Measurements from ENCODE around the gene REV1. TPM values are rescaled to one million over a fixed set of nuclear protein-coding genes. Genes with fewer than 3 reads are reported as not detected.
"Not testable (repeated sequence)": the region's sequence is repeated elsewhere in the genome, so short reads cannot be mapped to it uniquely, and the experiment has no call there.

The REV1 gene
- total and polyA plus RNA-seq, 8 donors = 6.5 to 122 (median 23.5) TPM

GRCh38 chr2:99472600-99472960 is 17.2 kb downstream of the REV1 start:
- intact Hi-C loops (cut with DNase I; ENCODE audit: low total_unique reads) = no loop called here
- H3K27ac ChIP-seq = peak overlapping the region in 2 of 5 donors; percentile 33 to 37
- no peak for DNase-seq
- no peaks in the 10 kb centered on the region for H3K27me3 ChIP-seq
- H3K4me3 ChIP-seq = no peak overlapping the region
- H3K4me1 ChIP-seq = peaks cover 25 to 81% (median 57%) of the 10 kb centered on the region in 4 donors
- no peaks in the 10 kb centered on the region for H3K9me3 ChIP-seq
- no peaks in the 10 kb centered on the region for H3K36me3 ChIP-seq
- 39 to 69% (median 47%) methylated on average over 1 of the region's 1 CpG for WGBS, 5 donors
- TF ChIP-seq POLR2AphosphoS5 (IDR thresholded peaks at IDR 0.05) (no peak), POLR2A (IDR thresholded peaks at IDR 0.05) (no peak), EP300 (IDR thresholded peaks at IDR 0.05) (no peak), CTCF (IDR thresholded peaks at IDR 0.05) (no peak)

DNA sequence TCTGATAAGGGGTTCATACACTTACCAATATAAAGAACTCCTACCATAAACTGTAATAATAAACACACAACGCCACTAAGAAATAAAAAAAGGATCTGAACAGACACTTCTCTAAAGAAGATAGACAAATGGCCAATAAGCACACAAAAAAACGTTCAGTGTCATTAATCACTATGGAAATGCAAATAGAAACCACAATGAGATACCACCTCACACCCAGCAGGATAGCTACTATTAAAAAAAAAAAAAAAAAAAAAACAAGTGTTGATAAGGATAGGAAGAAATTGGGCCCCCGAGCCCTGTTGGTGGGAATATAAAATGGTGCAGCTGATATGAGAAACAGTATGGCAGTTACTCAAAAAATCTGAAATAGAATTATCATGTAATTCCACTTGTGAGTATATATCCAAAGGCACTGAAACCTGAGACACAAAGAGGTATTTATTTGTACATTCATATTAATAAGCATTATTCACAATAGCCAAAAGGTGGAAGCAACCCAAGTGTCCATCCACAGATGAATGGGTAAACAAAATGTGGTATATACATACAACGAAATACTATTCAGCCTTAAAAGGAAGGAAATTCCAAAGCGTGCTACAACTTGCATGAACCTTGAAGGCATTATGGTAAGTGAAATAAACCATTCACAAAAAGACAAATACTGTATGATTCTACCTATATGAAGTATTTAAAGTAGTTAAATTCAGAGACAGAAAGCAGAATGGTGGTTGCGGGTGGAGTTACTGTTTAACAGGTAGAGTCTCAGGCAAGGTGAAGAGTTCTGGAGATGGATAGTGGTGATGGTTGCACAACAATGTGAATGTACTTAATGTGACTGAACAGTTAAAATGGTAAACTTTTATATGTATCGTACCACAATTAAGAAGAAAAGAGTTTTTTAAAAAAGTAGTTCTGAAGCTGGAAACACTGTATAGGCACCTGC is 17.9 kb downstream of the REV1 start:
- WGBS, 5 donors = 68 to 76% (median 74%) methylated on average over 7 of the region's 7 CpGs

GRCh38 chr2:99470957-99471356 is 18.9 kb downstream of the REV1 start:
- H3K27me3 ChIP-seq = no peaks in the 10 kb centered on the region
- no peak for DNase-seq
- TF ChIP-seq CTCF (IDR thresholded peaks at IDR 0.05) (no peak), POLR2AphosphoS5 (IDR thresholded peaks at IDR 0.05) (no peak), POLR2A (IDR thresholded peaks at IDR 0.05) (no peak), EP300 (IDR thresholded peaks at IDR 0.05) (no peak)
- intact Hi-C loops (cut with DNase I; ENCODE audit: low total_unique reads) = no loop called here
- no peaks in the 10 kb centered on the region for H3K9me3 ChIP-seq
- no peaks in the 10 kb centered on the region for H3K36me3 ChIP-seq
- no peak overlapping the region for H3K4me3 ChIP-seq
- peaks cover 14 to 84% (median 53%) of the 10 kb centered on the region in 4 donors for H3K4me1 ChIP-seq
- no peak overlapping the region for H3K27ac ChIP-seq

More for the DNA sequence above, 17.9 kb downstream of the REV1 start:
- H3K27ac ChIP-seq = peak overlapping the region in 2 of 5 donors; percentile 33 to 37
- peaks cover 24 to 85% (median 58%) of the 10 kb centered on the region in 4 donors for H3K4me1 ChIP-seq
- no peak overlapping the region for H3K4me3 ChIP-seq
- intact Hi-C loops (cut with DNase I; ENCODE audit: low total_unique reads) = no loop called here
- TF ChIP-seq POLR2A (IDR thresholded peaks at IDR 0.05) (no peak), POLR2AphosphoS5 (IDR thresholded peaks at IDR 0.05) (no peak), CTCF (IDR thresholded peaks at IDR 0.05) (no peak), EP300 (IDR thresholded peaks at IDR 0.05) (no peak)
- H3K27me3 ChIP-seq = no peaks in the 10 kb centered on the region
- DNase-seq = no peak
- no peaks in the 10 kb centered on the region for H3K9me3 ChIP-seq
- H3K36me3 ChIP-seq = no peaks in the 10 kb centered on the region

DNA sequence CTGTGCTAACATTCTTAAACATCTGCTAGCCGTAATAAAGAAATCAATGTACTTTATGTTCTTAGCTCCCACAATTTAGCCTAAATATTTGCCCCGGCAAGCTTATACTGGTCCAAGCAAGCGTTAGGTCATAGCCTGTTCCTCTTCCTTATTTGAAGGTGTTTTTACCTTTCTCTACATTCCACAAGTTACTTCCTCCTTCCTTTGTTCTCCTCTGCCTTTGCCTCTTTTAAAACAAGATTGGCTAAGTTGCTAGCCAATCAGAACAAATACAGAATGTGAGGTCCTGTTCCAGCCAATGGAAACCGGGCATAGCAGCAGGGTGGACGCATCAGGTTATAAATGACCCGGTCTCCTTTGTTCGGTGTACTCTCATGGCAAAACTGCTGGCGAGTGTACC is 19.4 kb downstream of the REV1 start:
- H3K27me3 ChIP-seq; H3K4me3 ChIP-seq; DNase-seq; H3K9me3 ChIP-seq; H3K27ac ChIP-seq; H3K36me3 ChIP-seq; intact Hi-C loops (cut with DNase I; ENCODE audit: low total_unique reads): not testable (repeated sequence)
- WGBS, 5 donors = 85 to 92% (median 91%) methylated on average over 8 of the region's 8 CpGs
- H3K4me1 ChIP-seq = peaks cover 9 to 79% (median 48%) of the 10 kb centered on the region in 4 donors

- TF ChIP-seq EP300 (IDR thresholded peaks at IDR 0.05) = no peak
- TF ChIP-seq POLR2AphosphoS5 (IDR thresholded peaks at IDR 0.05) = no peak
- no peak for TF ChIP-seq POLR2A (IDR thresholded peaks at IDR 0.05)
- no peak for TF ChIP-seq CTCF (IDR thresholded peaks at IDR 0.05)
- H3K36me3 ChIP-seq = no peaks in the 10 kb centered on the region
- no peaks in the 10 kb centered on the region for H3K9me3 ChIP-seq
- H3K4me3 ChIP-seq = no peak overlapping the region
- H3K27me3 ChIP-seq = no peaks in the 10 kb centered on the region
- intact Hi-C loops (cut with DNase I; ENCODE audit: low total_unique reads) = no loop called here
- no peak overlapping the region for H3K27ac ChIP-seq
- no peak for DNase-seq
- peaks cover 8 to 68% (median 38%) of the 10 kb centered on the region in 4 donors for H3K4me1 ChIP-seq
- WGBS, 5 donors = 93 to 100% (median 98%) methylated on average over 1 of the region's 1 CpG
Observed at GRCh38 chr2:99469394-99469793, 20.4 kb downstream of the REV1 start.
